GM21786 (cell line): ENCODE measurements around the gene SCYGR3.
"Not testable (repeated sequence)": the region's sequence is repeated elsewhere in the genome, so short reads cannot be mapped to it uniquely, and the experiment has no call there.

ENCODE experiments used
- ATAC-seq: cut with Tn5 transposase; IDR thresholded peaks from one replicate; pipeline ENCODE4 v1.9.1; 2021; ENCODE audit not compliant: unreplicated experiment

Gene SCYGR3

DNA sequence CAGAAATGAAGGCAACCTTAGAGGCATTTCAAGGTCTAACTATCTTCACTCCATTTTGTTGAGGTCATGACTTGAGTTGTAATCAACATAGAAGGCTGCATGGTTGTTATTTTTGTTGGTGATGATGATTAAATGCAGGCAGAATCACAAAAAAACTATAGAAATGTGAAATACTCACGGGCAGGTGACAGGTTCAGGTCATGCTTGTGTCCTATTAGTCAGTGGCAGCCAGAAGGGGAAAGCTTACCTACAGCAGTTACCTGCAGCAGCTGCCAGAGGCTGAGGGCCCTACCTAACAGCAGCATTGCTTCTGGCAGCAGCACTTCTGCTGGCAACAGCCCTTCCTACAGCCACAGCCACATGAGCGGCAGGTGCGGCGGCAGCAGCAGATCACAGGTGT lies 394 bp downstream of the SCYGR3 start:
- ATAC-seq = no peak

DNA sequence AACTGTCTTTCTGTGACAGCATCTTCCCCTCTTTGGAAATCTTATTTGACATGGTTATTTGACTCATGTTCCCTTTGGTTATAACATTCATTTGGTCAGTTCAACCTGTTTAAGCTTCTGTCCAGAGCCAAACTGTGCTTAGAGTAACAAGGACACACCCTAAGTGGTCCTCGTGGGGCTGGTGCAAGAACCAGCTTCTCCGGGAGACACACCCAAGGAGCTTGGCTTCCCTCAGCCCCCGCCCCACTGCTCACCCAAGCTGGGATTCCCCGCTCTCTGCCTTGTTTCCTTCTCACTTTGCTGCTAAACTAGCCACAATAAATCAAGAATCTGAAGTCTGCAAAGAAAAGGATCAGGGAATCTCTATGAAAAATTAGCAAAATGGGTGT lies 1.4 kb downstream of the SCYGR3 start:
- ATAC-seq = no peak

DNA sequence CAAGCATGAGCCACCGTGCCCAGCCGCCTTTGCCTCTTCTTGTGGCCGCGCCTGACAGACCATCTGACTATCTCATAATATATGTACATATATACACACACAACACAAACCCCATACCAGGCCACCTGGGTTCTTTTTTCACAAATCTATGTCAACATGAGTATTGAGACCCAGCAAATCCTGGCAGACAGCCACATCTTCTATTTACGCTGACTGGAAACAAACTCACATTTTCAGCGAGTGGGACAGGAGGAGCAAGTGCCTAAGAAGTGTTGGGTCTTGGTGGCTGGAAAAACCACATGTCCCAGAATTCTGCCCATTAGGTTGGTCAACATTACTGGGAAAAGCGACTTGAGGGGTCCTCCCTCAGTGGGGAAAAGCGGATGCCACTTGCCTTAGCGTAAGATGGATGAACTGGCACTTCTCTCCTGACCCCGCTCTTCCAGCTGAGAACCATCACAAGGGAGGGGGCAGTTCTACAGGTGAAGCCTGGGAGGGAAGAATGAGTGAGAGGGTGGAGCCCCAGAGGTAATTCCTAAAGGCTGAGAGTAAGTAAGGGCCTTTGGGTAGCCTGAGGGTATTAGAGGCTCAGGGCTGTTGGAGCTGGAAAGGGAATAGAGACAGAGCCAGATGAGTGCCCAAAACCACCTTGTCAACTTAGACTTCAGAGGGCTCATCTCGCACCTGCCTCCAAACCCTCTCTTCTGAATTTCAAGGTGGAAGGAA lies 1.9 kb downstream of the SCYGR3 start:
- no peak for ATAC-seq

DNA sequence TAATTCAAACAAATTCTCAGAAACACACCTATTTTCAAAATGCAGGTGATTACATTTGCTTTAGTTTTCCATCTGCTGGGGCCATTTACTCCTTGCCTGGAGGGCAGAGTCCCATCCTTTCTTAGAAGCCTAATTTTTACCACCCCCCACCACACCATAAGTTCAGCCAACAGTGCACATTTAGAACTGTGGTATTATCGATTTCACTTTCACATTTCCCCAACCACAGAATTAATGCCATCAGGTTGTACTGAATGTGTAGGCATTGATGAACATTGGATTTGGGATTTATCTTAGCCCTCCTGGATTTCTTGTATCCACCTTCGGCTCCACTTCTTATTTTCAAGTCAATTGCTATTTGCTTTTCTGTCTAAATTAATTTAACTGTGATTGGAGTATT lies 4.5 kb downstream of the SCYGR3 start:
- no peak for ATAC-seq

DNA sequence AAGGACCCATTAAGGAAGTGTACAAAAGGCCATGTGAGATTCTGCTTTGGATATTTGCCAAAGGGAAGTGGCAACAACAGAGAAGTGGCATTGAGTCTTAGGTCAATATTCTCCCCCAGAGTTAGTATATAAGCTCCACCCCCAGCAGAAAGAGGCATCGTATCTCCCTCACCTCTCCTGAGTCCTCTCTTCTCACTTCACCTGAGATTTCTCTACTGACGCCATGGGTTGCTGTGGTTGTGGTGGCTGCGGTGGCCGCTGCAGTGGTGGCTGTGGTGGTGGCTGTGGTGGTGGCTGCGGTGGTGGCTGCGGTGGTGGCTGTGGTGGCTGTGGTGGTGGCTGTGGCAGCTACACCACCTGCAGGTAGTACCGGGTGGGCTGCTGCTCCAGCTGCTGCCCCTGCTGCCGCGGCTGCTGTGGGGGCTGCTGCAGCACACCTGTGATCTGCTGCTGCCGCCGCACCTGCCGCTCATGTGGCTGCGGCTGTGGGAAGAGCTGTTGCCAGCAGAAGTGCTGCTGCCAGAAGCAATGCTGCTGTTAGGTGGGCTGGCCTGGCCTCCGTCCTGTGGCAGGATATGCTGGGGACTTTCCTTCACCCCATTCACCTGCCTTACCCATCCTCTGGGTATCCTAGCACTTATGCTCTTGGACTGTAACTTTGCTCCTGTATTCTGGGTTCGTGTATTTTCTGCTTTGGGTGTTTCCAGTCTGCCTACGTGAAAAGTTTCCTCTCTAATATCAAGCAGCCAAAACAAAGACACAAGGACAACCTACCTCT lies 5.9 kb downstream of the SCYGR3 start:
- ATAC-seq = peak; percentile 67

DNA sequence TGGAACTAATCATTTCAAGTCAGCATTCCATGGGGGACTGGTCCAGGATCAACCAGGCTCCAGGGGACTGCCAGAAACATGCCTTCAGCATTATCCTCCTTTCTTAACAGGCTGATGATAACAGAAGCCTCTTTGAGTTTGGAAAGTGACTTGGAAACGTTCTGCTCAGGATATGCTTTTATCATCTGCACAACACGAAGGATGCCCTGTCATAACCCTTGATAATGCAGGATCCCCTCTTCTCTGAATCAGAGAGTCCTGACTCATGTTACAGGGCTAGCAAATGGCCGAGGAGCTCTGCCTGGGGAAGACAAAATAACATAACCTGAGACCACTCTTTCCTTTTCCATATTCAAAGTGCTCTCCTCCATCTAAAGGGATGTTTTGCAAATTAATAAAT lies 6.7 kb downstream of the SCYGR3 start:
- no peak for ATAC-seq

DNA sequence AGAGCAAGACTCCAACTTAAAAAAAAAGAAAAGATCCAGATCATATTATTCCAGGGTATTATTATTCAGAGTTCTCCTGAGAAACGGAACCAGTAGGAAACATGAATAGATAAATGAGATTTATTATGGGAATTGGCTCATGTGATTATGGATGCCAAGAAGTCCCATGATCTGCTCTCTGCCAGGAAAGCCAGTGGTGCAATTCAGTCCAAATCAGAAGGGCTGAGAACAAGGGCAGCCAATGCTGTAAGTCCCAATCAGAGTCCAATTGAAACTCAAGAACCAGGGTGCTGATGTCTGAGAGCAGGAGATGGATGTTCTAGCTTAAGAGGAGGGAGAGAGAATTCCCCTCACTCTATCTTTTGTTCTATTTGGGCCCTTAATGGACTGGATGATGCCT lies 8.2 kb downstream of the SCYGR3 start:
- no peak for ATAC-seq

DNA sequence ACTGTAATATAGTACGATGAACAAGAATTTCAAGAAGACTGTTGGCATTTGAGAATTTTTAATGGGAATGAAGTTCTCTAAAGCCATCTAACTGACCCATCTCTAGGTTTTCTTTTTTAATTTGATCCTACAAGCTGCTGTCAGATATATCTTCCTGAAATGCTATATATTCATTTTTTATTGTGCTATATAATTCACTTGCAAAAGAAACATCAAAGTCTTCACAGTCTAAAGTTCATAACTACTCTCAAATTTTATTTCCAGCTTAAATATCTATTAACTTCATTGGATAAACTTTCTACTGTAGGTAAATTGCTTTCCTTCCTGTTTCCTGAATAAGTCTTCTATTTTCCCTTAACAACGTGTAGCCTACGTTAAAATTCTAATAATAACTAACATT lies 12.3 kb downstream of the SCYGR3 start:
- no peak for ATAC-seq

DNA sequence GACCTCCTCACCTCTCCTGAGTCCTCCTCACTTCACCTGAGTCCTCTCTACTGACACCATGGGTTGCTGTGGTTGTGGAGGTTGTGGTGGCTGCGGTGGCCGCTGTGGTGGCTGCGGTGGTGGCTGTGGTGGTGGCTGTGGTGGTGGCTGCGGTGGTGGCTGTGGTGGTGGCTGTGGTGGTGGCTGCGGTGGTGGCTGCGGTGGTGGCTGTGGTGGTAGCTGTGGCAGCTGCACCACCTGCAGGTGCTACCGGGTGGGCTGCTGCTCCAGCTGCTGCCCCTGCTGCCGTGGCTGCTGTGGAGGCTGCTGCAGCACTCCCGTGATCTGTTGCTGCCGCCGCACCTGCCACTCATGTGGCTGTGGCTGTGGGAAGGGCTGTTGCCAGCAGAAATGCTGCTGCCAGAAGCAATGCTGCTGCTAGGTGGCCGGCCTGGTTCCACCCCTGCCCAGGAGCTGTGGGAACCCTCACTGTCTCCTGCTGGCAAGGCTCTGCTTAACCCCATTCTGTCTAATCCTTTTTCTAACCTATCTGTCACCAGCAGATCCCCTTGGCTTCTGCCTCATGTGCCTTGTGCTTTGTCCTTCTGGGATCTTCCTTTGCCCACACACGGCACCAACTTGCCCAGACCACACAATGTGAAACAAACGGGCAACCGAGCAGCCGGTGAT lies 15.7 kb downstream of the SCYGR3 start, which contains the start of gene SCYGR2:
Gene SCYGR2, plus strand, starts transcription at position 59 of the 669 bp plus-strand sequence. Its CDS starts 0 bp downstream, at position 59.
- not testable (repeated sequence) for ATAC-seq

DNA sequence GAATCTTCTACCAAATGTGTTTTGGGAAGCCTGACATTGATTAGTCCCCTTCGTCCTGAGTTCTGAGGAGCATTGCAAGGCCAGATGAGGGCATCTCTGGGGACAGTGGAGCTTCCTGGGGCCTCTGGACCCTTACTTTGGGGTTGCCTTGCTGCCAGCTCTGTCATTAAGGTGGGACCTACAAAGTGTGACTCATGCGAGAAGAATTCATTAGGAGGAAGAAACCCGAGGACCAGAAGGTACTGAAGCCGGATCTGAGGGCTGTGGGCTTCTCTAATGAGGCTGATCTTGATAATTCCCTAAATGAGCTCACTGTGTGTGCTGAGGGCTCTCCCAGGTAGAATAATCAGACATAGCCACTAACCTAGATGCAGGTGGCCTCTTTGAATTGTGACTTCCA lies 16.6 kb downstream of the SCYGR3 start:
- no peak for ATAC-seq

DNA sequence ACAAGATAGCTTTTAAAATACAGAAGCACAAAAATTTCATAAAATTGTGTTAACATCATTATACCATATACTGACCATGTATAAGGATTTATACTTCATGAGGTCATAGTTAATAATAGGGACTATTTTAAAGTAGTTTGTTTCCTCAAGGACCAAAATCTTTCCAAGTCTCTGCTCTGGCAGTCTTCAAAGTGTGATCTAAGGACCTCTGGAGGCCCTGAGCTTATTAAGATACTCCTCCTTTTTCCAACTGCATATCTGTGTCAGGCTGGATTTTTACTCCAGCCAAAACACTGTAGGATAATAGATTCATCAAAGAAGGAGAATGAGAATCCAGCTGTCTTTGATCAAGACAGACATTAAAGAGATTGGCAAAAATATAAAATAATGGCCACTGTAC lies 17.6 kb downstream of the SCYGR3 start:
- no peak for ATAC-seq

DNA sequence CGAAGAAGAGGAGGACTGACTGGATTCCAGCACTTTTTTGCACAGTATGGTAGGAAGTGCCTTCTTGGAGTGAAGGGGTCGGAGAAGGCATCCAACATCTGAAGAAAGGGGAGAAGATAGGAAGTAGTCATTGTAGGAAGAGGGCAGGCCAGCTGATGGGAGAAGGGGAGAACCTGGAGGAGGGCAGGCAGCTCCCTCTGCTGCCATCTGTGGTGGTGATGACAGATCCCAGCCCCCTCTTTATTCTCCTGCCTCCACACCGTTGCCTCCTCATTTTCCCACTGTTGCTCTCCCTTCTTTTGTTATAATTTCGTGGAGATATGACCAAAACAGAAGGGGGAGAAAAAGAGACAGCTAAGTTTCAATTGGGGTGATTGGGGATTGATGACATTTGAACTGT lies 18.8 kb downstream of the SCYGR3 start:
- ATAC-seq = no peak

DNA sequence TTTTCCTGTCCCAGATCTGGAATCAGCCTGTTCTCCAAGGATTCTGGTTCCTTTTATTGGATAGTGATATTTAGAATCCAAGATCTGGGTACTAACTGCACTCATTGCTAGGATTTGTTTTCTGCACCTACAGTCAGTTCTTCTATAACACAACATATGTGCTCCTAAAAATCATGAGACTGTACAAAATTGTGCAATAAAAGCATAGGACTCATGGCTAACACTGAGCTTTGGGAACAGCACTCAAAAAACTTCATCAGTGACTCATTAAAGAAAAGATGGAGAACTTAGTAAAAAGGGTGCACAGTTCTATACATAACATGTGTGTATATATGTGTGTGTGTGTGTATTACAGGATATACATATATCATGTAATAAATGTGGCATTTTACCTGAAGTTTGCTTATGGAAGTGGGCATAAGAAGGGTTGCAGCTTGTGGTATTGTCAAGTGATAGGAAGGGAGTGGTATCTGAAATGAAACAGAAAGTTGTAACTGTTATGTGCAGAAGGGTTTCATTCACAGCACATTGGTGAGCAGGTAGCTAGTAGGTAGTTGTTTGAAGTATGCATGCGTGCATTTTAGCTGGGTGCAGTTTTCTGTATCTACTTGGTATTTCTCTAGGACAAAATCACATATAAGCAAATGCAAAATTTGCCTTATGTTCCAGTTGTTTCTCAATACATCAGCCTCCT lies 21.8 kb downstream of the SCYGR3 start:
- ATAC-seq = no peak

DNA sequence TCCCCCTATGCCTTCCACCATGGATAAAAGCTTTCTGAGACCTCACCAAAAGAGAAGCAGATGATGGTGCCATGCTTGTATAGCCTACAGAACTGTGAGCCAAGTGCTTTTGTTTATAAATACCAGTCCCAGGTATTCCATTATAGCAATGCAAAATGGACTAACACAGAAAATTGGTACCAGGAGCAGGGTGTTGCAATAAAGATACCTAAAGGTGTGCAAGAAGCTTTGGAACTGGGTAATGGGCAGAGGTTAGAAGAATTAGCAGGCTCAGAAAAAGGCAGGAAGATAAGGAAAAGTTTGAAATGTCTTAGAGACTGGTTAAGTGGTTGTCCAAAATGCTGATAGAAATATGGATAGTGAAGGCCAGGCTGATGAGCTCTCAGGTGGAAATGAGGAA lies 32.3 kb downstream of the SCYGR3 start:
- ATAC-seq = no peak

DNA sequence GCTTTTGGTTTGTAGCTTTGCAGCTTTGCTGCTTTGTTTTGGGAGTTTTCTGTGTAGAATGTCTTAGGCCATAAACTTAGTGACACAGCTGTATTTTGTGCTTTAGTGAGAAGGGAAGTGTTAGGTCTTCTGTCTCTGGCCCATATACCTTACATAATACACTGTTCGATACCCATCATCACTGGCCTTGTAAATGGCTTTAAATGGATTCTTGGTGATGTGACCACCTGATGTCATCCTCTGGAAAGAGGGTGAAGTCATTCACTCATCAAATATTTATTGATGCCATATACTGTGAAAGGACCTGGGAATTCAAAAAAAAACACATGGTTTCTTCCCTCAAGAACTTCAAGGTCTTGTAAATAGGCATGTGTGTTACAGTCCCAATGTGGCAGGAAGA lies 34.8 kb downstream of the SCYGR3 start:
- no peak for ATAC-seq

DNA sequence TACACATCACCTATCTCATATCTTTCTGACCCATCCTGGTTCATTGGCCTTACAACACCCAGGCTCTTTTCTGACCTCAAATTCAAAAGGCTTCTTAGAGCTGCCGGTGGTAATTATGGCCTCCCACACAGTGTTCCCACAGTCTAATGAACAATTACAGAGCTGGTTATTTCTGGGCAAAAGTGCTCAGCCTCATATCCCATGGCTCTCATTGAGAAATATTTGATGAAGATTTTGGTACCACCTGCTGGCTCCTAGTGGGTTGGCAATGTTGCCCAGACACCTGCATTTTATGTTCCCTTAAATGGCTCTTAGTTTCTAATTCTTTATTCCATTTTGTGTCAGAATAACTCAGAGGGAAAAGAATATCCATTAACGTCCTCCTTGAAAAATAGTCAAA lies 36.0 kb downstream of the SCYGR3 start:
- no peak for ATAC-seq

DNA sequence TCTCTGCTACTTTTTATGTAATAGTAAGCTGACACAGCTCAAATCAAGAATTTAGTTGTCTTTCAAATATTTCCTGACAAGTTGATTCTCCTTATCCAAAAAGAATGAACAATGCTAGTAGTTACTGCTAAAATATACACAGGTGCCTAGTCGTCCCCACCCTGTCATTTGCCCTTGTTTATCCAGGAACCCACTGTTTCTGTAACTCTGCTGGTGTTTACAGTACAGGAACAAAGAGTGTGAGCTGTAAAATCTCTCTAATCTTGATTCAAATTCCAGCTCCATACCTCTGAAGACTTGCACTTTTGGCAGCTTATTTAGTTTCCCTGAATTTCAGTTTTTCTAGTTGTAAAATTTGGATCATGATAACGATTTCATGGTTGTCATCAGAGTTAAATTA lies 37.1 kb downstream of the SCYGR3 start:
- ATAC-seq = no peak

DNA sequence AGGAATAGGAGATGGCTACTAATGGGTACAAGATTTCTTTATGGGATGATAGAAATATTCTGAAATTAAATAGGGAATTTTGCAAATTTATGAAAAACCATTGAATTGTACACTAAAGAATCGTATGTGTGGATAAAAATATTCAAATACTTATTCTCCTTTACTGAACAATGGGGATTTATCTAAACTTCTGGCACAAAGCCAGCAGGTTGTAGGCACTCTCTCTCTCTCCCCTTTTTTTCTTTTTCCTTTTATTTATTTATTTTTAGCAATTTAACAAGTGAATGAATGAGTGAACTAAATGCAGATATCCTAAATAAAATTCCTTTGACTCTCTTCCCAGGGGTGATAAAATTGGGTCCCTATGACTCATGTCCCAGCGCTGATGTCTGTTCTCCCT lies 37.8 kb downstream of the SCYGR3 start:
- ATAC-seq = no peak

DNA sequence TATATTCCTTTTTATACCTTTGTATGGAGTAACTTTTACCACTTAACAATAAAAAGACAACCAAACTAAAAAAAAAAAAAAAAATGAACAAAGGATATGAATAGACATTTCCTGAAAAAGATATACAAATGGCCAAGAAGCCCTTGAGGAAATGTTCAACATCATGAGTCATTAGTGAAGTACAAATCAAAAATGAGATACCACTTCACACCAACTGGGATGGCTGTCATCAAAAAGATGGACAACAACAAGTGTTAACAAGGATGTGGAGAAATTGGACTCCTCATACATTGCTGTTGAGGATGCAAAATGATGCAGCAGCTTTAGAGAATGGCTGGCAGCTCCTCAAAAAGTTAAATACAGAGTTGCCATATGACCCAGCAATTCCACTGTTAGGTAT lies 38.5 kb downstream of the SCYGR3 start:
- ATAC-seq = no peak

DNA sequence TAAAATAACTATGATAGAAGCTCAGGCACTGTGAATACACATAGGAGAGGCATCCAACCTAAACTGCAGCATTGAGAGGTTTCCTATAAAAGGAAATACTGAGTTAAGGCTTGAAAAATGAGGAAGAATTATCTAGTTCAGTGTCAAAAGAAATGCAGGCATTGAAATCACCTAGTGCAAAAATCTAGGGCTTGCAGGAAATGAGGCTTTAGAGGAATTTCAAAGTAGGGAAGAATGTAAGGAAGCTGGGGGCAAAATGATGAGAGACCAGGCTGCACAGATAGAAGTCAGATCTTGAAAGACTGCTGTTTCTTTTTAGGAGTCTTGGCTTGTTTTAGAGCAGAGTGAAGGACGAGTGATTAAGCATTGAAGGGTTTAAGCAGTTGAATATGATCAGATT lies 44.0 kb downstream of the SCYGR3 start:
- ATAC-seq = no peak

DNA sequence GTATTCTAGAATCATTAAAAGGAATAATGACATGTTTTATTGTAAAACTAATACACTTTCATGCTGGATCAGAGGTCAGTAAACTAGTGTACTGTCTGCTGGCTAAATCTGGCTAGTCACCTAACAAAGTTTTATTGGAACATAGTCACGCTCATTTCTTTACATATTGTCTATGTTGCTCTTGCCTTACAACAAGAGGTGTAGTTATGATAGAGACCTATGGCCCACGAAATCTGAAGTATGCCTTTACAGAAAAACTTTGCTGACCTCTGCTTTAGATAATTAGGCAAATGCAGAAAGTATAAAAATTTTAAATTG lies 45.8 kb downstream of the SCYGR3 start:
- ATAC-seq = no peak

DNA sequence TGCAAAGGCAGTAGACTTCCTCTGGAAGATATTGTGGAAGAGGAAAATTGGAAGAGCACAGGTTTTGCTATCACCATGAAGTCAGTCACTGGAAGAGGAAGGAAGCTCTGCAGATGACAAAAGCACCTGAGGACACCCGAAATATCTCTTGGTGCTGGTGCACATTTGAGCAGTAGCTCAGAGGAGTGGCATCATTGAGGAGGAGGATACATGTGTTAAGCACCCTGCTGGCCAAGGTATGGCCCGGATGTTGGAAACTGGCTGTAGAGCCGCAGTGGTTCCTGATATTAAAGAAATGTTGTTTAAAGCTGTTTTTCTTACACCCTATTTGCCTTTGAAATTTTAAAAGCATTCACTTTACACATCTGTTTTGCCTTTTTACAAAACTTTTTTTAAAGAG lies 48.6 kb downstream of the SCYGR3 start:
- no peak for ATAC-seq
